ENCODE measurements around the gene PFKFB4.

DNA sequence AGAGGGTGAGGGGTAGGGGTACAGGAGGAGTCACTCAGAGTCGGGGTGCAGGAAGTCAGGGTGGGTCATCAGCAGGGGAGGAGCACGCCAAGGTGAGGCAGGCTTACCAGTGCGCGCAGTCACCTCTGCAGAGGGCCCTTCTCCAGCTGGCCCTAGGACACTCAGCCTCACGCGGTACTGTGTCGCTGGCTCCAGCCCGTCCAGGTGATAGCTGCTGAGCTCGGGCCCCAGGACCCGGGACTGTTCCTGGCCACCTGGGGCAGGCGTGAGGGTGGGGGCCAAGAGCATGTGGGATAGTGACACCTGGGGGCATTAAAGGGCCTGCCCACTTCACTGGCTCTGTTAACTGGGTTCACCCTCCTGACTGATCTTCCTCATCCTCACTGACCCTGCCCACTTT, 31.1 kb upstream of the PFKFB4 start:
- TF ChIP-seq, protein P1, sequence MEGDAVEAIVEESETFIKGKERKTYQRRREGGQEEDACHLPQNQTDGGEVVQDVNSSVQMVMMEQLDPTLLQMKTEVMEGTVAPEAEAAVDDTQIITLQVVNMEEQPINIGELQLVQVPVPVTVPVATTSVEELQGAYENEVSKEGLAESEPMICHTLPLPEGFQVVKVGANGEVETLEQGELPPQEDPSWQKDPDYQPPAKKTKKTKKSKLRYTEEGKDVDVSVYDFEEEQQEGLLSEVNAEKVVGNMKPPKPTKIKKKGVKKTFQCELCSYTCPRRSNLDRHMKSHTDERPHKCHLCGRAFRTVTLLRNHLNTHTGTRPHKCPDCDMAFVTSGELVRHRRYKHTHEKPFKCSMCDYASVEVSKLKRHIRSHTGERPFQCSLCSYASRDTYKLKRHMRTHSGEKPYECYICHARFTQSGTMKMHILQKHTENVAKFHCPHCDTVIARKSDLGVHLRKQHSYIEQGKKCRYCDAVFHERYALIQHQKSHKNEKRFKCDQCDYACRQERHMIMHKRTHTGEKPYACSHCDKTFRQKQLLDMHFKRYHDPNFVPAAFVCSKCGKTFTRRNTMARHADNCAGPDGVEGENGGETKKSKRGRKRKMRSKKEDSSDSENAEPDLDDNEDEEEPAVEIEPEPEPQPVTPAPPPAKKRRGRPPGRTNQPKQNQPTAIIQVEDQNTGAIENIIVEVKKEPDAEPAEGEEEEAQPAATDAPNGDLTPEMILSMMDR (IDR thresholded peaks at IDR 0.05; ENCODE audit: borderline replicate concordance, extremely low read depth, low read length, poor library complexity, severe bottlenecking) = no peak
- TF ChIP-seq EZH2 (IDR thresholded peaks at IDR 0.05; ENCODE audit: borderline replicate concordance, low read depth, low read length, severe bottlenecking) = no peak
